Measurements from ENCODE around the gene HCN4. TPM values are rescaled to one million over a fixed set of nuclear protein-coding genes. Genes with fewer than 3 reads are reported as not detected.

Gene HCN4
- polyA plus RNA-seq, 1 donor from 2014 or later = 4.0 TPM

DNA sequence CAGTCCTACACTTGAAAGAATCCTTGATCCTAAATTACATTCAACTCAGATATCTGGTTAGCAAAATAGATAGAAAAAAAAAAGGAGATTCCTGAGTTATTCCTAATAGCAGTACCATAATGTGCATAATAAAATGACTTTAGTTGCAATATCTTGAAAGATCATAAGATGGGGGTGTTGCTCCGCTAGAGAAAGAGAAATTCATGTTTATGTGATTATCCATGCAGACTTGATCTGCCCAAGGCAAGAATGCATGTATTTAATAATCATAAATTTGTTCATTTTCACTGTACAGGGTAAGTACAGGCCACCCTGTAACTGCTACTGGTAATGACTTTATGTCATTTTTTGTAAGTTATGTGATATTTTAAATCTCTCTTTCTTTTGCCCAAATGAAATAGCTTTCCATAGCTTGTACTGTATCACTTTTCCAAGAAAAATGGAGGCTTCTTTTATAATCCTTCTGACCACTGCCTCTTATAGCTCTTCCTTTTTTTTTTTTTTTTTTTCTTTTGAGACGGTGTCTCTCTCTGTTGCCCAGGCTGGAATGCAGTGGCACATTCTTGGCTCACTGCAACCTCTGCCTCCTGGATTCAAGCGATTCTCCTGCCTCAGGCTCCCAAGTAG lies 84.6 kb downstream of the HCN4 start:
- no peaks in the 10 kb centered on the region for H3K36me3 ChIP-seq (ENCODE audit: insufficient read depth, low read length)
- TF ChIP-seq TAF1 (IDR thresholded peaks at IDR 0.05; ENCODE audit: low read depth) = no peak
- TF ChIP-seq, protein P1, sequence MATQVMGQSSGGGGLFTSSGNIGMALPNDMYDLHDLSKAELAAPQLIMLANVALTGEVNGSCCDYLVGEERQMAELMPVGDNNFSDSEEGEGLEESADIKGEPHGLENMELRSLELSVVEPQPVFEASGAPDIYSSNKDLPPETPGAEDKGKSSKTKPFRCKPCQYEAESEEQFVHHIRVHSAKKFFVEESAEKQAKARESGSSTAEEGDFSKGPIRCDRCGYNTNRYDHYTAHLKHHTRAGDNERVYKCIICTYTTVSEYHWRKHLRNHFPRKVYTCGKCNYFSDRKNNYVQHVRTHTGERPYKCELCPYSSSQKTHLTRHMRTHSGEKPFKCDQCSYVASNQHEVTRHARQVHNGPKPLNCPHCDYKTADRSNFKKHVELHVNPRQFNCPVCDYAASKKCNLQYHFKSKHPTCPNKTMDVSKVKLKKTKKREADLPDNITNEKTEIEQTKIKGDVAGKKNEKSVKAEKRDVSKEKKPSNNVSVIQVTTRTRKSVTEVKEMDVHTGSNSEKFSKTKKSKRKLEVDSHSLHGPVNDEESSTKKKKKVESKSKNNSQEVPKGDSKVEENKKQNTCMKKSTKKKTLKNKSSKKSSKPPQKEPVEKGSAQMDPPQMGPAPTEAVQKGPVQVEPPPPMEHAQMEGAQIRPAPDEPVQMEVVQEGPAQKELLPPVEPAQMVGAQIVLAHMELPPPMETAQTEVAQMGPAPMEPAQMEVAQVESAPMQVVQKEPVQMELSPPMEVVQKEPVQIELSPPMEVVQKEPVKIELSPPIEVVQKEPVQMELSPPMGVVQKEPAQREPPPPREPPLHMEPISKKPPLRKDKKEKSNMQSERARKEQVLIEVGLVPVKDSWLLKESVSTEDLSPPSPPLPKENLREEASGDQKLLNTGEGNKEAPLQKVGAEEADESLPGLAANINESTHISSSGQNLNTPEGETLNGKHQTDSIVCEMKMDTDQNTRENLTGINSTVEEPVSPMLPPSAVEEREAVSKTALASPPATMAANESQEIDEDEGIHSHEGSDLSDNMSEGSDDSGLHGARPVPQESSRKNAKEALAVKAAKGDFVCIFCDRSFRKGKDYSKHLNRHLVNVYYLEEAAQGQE (IDR thresholded peaks at IDR 0.05; ENCODE audit: borderline replicate concordance) = no peak
- TF ChIP-seq MXI1 (conservative IDR thresholded peaks at IDR 0.05; ENCODE audit: poor library complexity, severe bottlenecking) = no peak
- peak; percentile 58 for TF ChIP-seq RAD21 (conservative IDR thresholded peaks at IDR 0.05)
- TF ChIP-seq EZH2 (IDR thresholded peaks at IDR 0.05; ENCODE audit: borderline replicate concordance, insufficient read depth, low read length, poor library complexity, severe bottlenecking) = no peak
- TF ChIP-seq EP300 (conservative IDR thresholded peaks at IDR 0.05; ENCODE audit: poor library complexity, severe bottlenecking) = no peak
- TF ChIP-seq POLR2AphosphoS5 (IDR thresholded peaks at IDR 0.05) = no peak
- TF ChIP-seq CTCF (IDR thresholded peaks at IDR 0.05; ENCODE audit: poor library complexity, severe bottlenecking) = peak; percentile 51
- TF ChIP-seq SMC3 (conservative IDR thresholded peaks at IDR 0.05; ENCODE audit: poor library complexity) = peak; percentile 35

DNA sequence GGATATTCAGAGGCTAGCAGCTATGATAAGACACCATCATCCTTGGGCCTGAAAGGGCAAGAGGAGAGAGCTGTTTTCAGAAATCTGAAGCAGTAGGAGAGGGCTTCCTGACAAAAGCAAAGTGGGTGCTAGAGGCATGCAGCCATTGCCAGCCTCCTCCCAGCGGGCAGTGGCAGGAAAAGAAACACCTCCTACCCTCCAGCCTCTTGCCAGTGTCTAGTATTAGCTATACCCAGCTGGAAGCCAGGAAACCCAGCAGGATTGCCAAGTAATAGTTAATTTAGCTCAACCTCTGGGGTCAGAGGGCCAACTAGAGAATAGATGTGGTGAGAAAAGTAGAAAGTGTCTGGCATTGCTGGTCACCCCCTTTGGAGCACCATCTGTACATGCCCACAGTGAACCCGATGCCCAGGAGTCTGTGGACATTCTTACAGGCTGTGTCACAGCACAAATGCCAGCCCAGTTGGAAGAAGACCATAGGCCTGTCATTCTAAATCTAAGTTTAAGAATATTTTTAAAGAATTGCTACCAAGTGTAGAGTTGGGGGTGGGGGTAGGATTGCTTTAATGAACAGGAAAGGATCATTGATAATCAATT lies 85.3 kb downstream of the HCN4 start:
- Histone ChIP-seq H3F3A (ENCODE audit: insufficient read depth, low read length, poor library complexity, severe bottlenecking) (no peaks in the 10 kb centered on the region), H3K27me3 (ENCODE audit: insufficient read depth, low read depth, low read length) (no peaks in the 10 kb centered on the region), H3K9me2 (ENCODE audit: insufficient read depth, low read length) (no peaks in the 10 kb centered on the region), H3K79me2 (replicated peaks; ENCODE audit: insufficient read depth, low read length) (no peaks in the 10 kb centered on the region), H3K9ac (ENCODE audit: low read length) (no peak overlapping the region), H3K27ac (ENCODE audit: low read length) (no peak overlapping the region), H4K20me1 (ENCODE audit: insufficient read depth) (no peaks in the 10 kb centered on the region), H3K4me2 (ENCODE audit: low read length) (no peak overlapping the region), H3K4me3 (ENCODE audit: low read length) (no peak overlapping the region), H2AFZ (ENCODE audit: low read depth, low read length) (no peak overlapping the region), H3K9me3 (ENCODE audit: low read length) (no peaks in the 10 kb centered on the region), H3K36me3 (ENCODE audit: insufficient read depth, low read length) (no peaks in the 10 kb centered on the region)
- TF ChIP-seq EZH2 (IDR thresholded peaks at IDR 0.05; ENCODE audit: borderline replicate concordance, insufficient read depth, low read length, poor library complexity, severe bottlenecking) (no peak), MXI1 (conservative IDR thresholded peaks at IDR 0.05; ENCODE audit: poor library complexity, severe bottlenecking) (no peak), SMC3 (conservative IDR thresholded peaks at IDR 0.05; ENCODE audit: poor library complexity) (no peak), RAD21 (conservative IDR thresholded peaks at IDR 0.05) (no peak)
- TF ChIP-seq, protein P1 (IDR thresholded peaks at IDR 0.05; ENCODE audit: borderline replicate concordance) = no peak

More for the DNA sequence above, 84.6 kb downstream of the HCN4 start:
- Histone ChIP-seq H3K4me3 (ENCODE audit: low read length) (no peak overlapping the region), H3F3A (ENCODE audit: insufficient read depth, low read length, poor library complexity, severe bottlenecking) (no peaks in the 10 kb centered on the region), H3K9me2 (ENCODE audit: insufficient read depth, low read length) (no peaks in the 10 kb centered on the region), H2AFZ (ENCODE audit: low read depth, low read length) (no peak overlapping the region), H3K9me3 (ENCODE audit: low read length) (no peaks in the 10 kb centered on the region), H3K27ac (ENCODE audit: low read length) (no peak overlapping the region), H4K20me1 (ENCODE audit: insufficient read depth) (no peaks in the 10 kb centered on the region), H3K4me2 (ENCODE audit: low read length) (no peak overlapping the region), H3K79me2 (replicated peaks; ENCODE audit: insufficient read depth, low read length) (no peaks in the 10 kb centered on the region), H3K9ac (ENCODE audit: low read length) (no peak overlapping the region), H3K27me3 (ENCODE audit: insufficient read depth, low read depth, low read length) (no peaks in the 10 kb centered on the region)

All from neural cell (in vitro differentiated cells).